ENCODE results near the gene SPRTN. TPM values are rescaled to one million over a fixed set of nuclear protein-coding genes. Genes with fewer than 3 reads are reported as not detected.

Gene SPRTN
- total RNA-seq, 1 donor from 2014 or later: 22.3 TPM

DNA sequence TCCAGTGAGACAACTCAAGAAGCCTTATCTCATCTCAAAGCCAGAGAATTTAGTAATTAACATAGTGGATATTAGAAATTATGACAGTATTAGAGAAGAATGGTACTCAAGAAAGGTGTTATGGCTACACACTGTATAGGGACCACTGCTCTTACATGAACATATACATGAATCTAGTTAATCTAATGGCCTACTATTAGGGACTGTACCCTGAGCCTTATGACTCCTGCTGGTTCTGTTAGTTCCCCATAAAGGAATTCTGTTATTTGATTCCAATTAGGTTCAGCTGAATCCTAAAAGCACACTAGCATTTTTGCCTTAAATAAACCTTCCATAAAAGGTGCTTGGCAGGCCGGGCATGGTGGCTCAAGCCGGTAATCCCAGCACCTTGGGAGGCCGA, 44.3 kb downstream of the SPRTN start:
- no peak for DNase-seq

DNA sequence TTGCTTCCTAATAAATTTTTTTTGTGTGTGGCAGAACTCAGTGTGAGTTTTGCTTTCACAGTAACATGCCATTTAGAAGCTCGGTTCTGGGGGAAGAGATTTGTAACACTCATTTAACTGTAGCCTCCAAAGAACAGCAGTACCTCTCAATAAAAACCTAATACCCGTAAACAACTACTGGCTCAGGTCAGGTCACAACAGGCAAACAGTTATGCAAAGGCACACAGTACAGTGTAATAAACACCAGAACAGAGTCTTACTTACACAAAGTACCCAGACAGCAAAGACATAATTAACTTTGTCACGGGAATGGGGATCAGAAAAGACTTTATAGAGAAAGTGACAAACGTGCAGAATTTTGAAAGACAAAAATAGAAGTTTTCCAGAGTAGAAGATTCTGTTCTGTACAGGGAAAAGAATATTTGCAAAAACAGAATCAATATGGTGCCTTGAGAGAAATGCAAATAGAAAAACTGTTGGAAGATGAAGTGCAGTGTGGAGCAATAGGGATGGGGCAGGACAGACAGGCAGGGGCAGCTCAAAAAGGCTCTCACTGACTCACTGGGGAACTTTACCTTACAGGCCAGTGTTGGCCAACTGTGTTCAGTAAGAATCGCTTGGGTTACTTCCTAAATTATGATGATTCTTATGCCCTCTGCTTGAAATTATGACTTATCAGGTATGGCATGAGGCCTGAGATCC, 45.2 kb downstream of the SPRTN start:
- DNase-seq: no peak

DNA sequence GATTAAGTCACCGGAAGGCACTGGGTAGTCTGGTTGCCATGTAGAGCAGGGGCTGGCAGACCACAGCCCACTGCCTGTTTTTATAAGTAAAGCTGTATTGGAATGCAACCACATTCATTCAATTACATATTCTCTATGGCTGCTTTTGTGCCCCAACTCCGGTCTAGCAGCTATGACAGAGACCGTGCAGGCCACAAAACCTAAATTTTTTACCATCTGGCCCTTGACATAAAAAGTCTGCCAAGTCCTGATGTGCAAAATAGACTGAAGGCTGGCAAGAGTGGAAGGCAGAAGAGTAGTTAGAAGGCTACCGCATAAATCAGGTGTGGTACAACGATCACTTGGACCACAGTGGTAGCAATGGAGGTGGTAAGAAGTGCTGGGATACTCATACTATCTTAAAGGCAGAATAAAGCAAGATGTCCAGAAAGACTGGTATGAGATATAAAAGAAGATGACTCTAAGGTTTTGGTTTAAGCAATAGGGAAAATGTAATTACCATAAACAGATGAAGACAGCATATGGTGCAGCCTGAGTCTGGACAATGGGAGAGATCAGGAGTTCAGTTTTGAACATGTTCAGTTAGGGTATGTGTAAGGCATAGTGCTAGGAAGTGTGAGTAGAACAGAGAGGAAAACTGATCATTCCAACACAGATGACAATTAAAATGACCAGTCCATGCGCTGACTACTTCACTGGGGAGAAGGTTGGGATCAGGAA, 46.8 kb downstream of the SPRTN start:
- DNase-seq: no peak

DNA sequence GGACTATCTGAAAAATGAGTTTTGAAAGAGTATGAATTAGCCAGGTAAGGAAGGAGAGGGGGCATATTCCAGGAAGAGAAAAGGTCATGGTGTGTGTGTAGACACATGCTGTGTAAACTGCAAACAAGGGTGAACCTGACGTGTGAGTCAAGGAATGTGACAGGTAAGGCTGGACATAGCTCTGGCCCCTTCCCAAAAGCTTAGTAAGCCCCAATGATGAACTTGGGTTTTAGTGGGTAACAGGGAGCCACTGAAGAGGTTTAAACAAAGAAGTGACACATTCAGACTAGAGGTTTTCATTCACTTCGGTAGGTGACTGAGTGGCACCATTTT, 47.3 kb downstream of the SPRTN start:
- no peak for DNase-seq

DNA sequence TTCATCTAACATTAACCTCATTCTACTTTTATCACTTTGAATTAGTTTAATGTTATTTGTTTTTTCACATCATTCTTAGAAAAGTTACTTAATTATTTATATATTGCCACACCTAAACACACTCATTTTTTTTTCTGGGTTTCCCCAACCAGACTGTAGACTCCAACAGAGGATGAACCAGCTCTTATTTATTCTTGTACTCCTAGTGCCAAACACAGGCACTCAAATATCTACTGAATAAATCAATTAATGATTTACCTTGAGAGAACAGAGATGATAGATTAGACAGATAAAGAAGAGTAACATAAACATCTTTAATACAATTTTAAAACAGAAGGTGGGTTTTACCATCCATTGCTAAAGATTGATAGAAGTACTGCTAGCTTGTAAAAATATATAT, 48.4 kb downstream of the SPRTN start:
- no peak for DNase-seq

DNA sequence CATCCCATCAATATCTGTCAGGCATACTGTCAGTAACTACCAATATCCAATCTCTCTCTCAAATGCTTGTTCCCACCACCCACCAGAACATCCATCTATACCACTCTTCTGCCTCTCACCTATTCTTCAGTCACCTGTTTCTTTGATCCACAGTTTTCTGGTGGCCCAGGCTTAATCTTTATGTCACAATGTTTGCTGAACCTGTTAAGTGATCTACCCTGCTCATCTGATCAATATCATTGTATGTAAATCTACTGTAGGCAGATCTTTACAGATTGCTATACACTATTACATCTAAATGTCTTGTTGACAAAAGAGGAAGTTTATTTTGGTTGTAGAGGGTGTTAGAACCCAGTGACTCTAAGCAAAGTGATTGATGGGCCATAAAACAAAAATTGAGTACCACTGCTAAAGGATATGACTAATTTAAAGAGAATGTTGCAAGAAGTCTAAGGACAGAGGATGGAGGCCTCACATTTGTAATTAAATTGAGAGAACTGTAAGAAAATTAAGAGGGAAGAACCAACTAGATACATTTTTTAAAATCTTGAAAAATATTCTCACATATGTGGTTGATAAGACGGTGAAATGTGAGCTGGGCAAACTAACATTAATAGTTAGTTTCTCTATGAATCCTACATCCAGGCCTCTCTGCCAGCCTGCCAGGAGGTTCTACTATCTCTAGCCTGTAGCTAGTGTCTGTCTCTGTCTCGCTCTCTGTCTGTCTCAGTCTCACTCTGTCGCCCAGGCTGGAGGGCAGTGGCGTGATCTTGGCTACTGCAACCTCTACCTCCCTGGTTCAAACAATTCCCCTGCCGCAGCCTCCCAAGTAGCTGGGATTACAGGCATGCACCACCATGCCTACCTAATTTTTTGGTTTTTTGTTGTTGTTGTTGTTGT, 49.9 kb downstream of the SPRTN start:
- peak; percentile 74 for DNase-seq

DNA sequence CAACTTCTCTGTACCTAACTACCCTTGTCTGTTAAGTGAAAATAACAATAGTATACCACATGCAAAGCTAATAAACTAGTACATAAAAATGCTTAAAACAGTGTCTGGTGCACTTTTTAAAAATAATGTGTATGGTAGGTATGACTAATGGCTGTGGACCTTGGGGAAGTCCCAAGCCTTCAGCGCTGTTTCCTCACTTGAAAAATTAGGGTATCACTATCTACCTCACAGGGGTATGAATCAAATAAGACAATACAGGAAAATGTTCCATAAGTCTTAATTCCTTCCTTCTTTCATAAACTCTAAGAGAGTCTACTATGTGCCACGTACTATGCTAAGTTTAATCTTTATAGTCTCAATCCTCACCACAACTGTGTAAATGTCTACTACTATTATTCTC, 52.0 kb downstream of the SPRTN start:
- DNase-seq: peak; percentile 67

DNA sequence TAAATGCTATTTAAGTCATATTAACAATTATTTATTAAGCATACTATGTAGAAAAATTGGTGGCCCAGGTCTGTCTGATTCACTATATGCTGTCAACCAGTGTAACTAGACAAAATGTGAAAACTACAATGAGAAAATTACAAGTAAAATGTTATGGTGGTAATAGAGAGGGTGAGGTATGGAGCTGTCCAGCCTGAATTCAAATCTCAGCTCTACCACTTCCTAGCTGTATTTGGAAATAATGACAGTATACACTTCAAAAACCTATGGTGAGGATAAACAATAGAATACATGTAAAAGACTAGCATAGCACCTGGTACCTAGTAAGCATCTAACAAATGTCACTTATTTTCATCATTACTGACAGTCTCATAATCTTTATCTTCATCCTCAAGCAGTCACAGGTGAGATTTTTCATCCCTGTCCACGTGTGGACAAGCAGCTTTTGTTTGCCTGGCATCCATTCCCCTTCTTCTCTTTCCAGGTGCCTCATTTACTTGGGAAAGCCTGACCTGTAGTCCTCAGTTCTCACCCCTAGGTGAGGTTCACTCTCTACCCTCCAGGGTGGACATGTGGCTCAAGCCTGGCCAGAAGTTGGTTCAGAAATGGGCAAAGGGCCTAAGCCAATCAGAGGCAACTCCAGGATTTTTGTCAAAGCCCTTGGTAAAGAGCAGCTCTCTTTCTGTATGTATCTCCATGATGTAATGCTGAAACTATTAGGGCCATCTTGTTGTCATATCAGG, 54.5 kb downstream of the SPRTN start:
- DNase-seq: no peak

DNA sequence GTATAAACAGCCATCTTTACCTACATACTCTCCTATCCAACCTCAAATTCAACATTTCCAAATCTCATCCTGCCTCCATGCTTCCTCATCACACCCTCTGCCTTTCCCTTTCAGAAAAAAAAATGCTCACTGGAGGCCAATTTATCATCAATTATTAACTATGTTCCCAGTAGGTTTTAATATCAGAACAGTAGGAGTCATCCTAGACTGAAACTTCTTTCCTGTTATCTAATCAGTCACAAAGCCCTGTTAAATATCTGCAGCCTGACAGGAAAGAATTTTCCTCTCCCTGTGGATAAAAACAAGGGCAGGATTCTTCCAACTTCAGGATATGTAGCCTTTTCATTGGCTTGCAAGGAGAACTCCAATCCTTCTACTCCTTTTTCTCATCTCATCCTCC, 55.6 kb downstream of the SPRTN start:
- DNase-seq: no peak

DNA sequence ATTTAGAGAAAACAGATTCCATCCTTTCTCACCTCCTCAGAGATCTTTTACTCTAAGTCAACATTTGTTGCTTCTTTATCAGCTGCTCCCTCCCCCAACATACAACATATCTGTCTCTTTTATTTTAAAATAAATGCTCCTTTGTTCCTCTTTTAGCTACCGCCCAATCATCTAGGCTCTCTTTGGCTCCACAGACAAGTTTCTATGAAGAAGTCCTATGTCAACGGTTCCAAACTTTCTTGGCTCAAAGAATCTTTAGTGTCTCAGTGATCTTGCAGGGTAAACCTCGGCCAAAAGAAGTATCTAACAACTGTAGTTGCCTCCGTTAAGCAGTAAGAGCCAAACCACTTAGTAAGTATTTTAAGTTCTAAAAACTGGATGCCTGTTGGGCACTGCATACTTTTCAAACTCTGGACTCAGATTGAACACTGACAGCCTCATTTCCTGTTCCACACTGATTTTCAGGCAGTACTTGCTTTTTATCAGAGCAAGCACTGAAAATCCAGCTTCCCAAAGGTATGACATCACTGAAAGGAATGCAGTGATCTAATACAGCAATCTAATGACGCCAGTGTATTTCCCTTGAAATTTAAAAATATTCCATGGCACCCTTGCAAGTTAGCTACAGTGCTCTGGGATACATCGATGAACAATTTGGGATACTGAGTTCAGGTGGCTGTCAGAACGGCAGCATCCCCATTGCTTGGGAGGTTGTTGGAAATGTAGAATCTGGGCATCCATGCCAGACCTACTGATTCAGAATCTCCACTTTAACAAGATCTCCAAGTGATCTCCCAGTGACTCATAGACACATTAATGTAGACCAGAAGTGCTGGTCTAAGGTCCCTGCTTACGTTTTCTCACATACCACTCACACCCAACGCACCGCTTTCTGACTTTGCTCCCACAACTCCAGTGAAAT, 57.2 kb downstream of the SPRTN start:
- DNase-seq: peak; percentile 92

DNA sequence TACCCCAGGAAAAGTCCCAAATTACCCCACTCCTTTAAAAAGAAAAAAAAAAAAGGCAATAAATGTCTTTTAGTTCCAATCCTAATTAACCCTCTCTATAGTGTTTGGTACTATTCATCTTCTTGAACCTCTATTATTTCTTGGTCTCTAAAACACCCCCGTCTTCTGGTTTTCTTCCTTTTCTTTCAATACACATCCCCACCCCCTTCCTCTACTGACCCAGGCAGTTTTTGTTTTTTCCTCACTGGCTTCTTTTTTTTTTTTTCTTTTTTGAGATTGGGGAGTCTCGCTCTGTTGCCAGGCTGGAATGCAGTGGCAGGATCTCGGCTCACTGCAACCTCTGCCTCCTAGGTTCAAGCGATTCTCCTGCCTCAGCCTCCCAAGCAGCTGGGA, 57.9 kb downstream of the SPRTN start:
- no peak for DNase-seq

DNA sequence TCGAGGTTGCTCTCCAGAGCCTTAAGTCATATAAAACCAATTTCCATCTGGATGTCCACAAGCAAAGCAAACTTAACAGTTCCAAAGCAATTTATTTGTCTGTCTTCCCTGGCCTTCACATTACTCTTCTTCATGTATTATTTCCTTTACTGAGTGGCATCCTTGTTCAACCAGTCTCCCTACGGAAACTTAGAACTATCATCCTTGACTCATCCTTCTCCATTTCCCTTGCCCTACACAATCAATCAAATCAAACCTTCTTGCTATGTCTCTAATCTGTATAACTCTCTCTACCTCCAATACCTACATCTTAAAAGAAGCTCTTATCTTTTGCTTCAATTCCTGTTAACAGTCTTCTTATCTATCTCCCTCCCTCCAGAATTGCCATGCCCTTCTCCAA, 58.5 kb downstream of the SPRTN start:
- DNase-seq: no peak

DNA sequence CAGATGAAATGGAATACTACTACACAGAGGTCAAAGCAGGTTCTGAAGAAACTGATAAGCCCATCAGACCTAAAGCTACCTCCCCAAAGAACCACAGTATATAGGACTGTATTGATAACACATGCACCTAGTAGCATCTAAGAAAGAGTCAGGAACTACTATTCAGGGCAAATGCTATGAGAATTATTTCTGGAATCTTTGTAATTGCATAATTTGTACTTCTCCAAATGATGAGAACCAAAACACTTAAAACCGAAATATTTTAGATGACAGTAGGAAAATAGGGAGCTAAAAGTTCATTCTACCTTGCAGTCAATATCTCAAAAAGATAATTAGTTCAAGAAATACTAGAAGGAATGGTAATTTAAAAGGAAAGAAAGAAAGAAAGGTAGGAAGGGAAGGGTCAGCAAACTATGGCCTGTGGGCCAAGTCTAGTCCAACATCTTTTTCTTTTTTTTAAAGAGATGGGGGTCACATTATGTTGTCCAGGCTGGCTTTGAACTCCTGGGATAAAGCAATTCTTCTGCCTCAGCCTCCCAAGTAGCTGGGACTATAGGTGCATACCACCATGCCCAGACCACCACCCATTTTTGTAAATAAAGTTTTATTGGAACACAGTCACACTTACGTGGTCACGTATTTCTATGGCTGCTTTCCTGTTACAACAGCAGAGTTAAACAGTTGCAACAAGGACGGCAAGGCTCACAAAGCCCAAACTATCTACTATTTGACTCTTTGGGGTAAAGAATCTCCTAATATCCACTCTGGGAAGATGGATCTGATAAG, 60.0 kb downstream of the SPRTN start:
- no peak for DNase-seq

DNA sequence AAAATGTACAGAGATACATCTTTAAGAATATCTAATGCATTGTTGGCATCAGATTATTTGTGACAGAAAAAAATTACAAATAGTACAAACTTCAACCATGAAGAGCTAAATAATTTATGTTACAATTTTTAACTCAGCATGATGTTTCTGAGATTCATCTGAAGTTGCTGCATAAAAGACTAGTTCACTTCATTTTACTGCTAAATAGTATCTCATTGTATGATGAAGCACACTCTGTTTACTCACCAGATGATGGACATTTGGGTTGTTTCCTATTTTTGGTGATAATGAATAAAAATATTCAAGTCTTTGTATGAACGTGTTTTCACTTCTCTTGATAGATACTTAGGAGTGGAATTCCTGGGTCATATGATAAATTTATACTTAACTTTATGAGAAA, 63.4 kb downstream of the SPRTN start:
- DNase-seq: no peak

DNA sequence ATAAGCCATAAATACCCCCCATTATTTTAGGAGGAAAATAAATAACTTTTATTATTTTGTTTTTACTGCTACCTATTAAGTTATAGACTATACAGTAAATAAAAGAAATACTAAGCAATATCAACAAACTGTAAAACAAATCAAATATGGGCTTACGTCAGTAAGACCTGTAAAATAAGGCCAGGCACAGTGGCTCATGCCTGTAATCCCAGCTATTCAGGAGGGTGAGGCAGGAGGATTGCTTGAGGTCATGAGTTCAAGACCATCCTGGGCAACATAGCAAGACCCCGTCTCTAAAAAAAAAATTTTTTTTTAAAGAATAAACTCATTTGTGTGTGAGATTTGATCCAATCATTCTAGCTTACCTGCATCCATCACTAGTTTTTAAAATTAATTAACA, 66.2 kb downstream of the SPRTN start:
- DNase-seq: no peak

Other genes with a start within 250 kb of the SPRTN start
- not detected in 2 replicates for gene TRIM67, start 176.2 kb upstream of the SPRTN start, total RNA-seq
- 51.7 and 69.0 TPM in 2 replicates for gene GNPAT, start 97.1 kb upstream of the SPRTN start, total RNA-seq
- 25.4 and 25.6 TPM in 2 replicates for gene EXOC8, start 441 bp upstream of the SPRTN start, total RNA-seq
- 125 and 129 TPM in 2 replicates for gene EGLN1, start 84.0 kb downstream of the SPRTN start, total RNA-seq
- gene TSNAX, start 190.4 kb downstream of the SPRTN start, total RNA-seq: 38.0 and 42.4 TPM in 2 replicates

Data from dermis blood vessel endothelial cell (primary cell).